Prostate gland (tissue), 2 donors: ENCODE data around the gene IWS1.

ENCODE experiments used
- CTCF ChIP-seq, 4 experiments: fragments of 200-600 bp in 2 of 4; fragments of 450-650 bp in 2 of 4; sonication (generic) in 2 of 4; IDR thresholded peaks; 1 replicate in 3 of 4; 2 replicates in 1 of 4; pipeline ENCODE4 v1.5.1; 2016 to 2019; ENCODE audit warnings: antibody characterized with exemption in 4 of 4, mild to moderate bottlenecking in 2 of 4, moderate library complexity in 2 of 4
- POLR2A ChIP-seq: fragments of 450-650 bp; IDR thresholded peaks from one replicate; pipeline ENCODE4 v1.6.1; 2016; ENCODE audit warnings: antibody characterized with exemption, mild to moderate bottlenecking

- no peak for TF ChIP-seq CTCF (IDR thresholded peaks at IDR 0.05)
- TF ChIP-seq POLR2A, result no peak
Measured at GRCh38 chr2:127439343-127439742, 86.9 kb downstream of the IWS1 start.
